GM23248 (cell line): ENCODE measurements around the gene CDK10.
"Not testable (repeated sequence)": the region's sequence is repeated elsewhere in the genome, so short reads cannot be mapped to it uniquely, and the experiment has no call there.

Experiments
- EZH2 ChIP-seq: fragments of 200-600 bp; sonication (generic); IDR thresholded peaks from 2 replicates; pipeline ENCODE4 v1.6.1; 2018; ENCODE audit warnings: antibody characterized with exemption, mild to moderate bottlenecking; ENCODE audit not compliant: insufficient read depth, poor library complexity, severe bottlenecking
- EZH2phosphoT487 ChIP-seq: fragments of 200-600 bp; sonication (generic); IDR thresholded peaks from 2 replicates; pipeline ENCODE4 v1.6.1; 2018; ENCODE audit warnings: antibody characterized with exemption, moderate library complexity, mild to moderate bottlenecking, low read depth; ENCODE audit not compliant: insufficient read depth

DNA sequence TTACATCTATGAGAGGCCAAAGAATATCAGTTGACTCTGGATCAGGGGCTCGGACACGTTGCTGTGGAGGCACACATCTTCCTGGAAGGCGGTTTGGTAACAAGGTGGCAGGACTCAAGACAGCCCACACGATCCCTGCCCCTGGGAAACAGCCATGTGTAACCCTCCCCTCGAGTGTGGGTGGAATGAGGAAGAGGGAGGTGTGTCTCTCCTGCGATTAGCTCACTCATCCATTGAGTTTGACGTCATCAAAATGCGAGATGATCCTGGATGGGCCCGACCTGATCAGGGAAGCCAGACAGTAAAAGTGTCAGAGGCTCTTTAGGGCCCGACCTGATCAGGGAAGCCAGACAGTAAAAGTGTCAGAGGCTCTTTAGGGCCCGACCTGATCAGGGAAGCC lies 22.3 kb upstream of the CDK10 start:
- not testable (repeated sequence) for TF ChIP-seq EZH2phosphoT487, EZH2
